Erythroblast (primary cell): ENCODE measurements around the gene B4GALT7.
"Not testable (repeated sequence)": the region's sequence is repeated elsewhere in the genome, so short reads cannot be mapped to it uniquely, and the experiment has no call there.

Experiments
- GATA1 ChIP-seq: IDR thresholded peaks from 2 replicates; pipeline ENCODE4 v1.6.1; 2011; ENCODE audit warnings: low read depth, mild to moderate bottlenecking, control low read depth, low read length, moderate library complexity
- POLR2A ChIP-seq: IDR thresholded peaks from 2 replicates; pipeline ENCODE4 v1.6.1; 2011; ENCODE audit warnings: mild to moderate bottlenecking, low read length

GRCh38 chr5:177657846-177658245 is 57.9 kb downstream of the B4GALT7 start:
- TF ChIP-seq POLR2A, GATA1: not testable (repeated sequence)
